ENCODE measurements around the gene ZNF688. TPM values are rescaled to one million over a fixed set of nuclear protein-coding genes. Genes with fewer than 3 reads are reported as not detected.
A peak's percentile ranks its signal among the peaks of the same experiment; 100 is the strongest.

The ZNF688 gene
- total and polyA plus RNA-seq, 2 of the 13 experiments (the other 11 are each of a cell fraction or from before 2014, with no cell fraction given), result 2.4 to 5.4 TPM

DNA sequence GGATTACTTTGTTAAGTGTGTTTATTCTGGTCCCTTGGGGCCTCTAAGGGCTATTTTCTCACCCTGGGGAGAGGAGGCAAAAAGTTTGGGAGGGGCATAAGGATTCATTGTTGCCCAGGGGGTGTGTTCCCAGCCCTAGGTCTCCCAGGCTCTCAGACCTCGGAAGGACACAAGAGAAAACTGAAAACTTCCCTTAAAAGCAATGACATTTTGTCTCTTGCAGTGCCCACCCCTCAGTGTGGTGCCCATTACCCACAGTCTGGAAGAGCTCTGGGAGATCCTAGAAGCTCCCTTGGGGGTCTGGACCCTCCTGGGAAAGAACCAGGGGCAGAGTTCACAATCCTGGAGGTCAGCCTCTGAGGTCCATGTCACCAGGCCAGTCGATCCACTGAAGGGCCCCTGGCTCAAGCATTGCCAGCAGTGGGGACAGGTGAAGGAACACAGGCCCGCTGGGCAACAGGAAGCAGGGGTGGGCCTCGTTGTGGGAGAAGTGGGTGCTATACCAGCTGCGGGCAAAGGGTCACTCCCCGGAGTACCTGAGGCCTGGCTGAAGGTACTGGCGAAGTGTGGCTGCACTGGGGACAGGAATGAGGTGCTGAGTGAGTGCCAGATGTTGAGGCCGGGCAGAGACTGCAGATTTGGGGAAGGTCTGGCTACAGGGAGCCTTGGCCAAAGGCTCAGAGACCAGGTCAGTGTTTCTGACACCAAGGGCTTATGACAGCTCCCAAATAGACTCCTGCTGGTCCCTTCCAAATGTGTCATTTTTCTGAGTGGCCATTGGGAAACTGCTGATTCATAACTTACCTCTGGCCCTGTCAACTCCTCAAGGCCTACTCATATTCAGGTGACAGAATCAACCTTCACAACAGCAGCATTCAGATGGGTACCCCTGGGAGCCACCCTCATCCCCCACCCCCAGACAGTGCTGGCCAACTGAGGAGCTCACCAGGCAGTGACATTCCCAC is 32.2 kb downstream of the ZNF688 start (continued):
- TF ChIP-seq ZBED4 (CRISPR knock-in tag; IDR thresholded peaks at IDR 0.05; ENCODE audit: borderline replicate concordance) (no peak), HIC2 (CRISPR knock-in tag; IDR thresholded peaks at IDR 0.05; ENCODE audit: low read depth) (peak; percentile 86; the same call in 1 of the 2 replicates), CREB1 (IDR thresholded peaks at IDR 0.05) (no peak), CREB1 (CRISPR knock-in tag; IDR thresholded peaks at IDR 0.05) (no peak), ZNF703 (CRISPR knock-in tag; IDR thresholded peaks at IDR 0.05; ENCODE audit: borderline replicate concordance) (no peak), ZNF543 (CRISPR knock-in tag; IDR thresholded peaks at IDR 0.05) (no peak; the same call in 1 of the 2 replicates), DZIP1 (CRISPR knock-in tag; IDR thresholded peaks at IDR 0.05) (no peak), GFI1 (CRISPR knock-in tag; IDR thresholded peaks at IDR 0.05; ENCODE audit: borderline replicate concordance) (no peak), ZNF572 (CRISPR knock-in tag; IDR thresholded peaks at IDR 0.05) (peak; percentile 81; the same call in 1 of the 2 replicates), ZNF605 (CRISPR knock-in tag; IDR thresholded peaks at IDR 0.05) (no peak), PTBP1 (IDR thresholded peaks at IDR 0.05; ENCODE audit: low read depth, low read length, poor library complexity, severe bottlenecking) (no peak), HNF4G (IDR thresholded peaks at IDR 0.05; ENCODE audit: borderline replicate concordance, low read depth, low read length) (no peak), HNF4G (CRISPR knock-in tag; IDR thresholded peaks at IDR 0.05; ENCODE audit: borderline replicate concordance, low read depth) (no peak), ZNF788 (CRISPR knock-in tag; IDR thresholded peaks at IDR 0.05; ENCODE audit: borderline replicate concordance) (peak; percentile 13; the same call in 1 of the 2 replicates), RARA (CRISPR knock-in tag; IDR thresholded peaks at IDR 0.05) (no peak), CBFB (CRISPR knock-in tag; IDR thresholded peaks at IDR 0.05) (no peak), U2AF2 (IDR thresholded peaks at IDR 0.05; ENCODE audit: low read depth, low read length) (no peak), ZNF607 (CRISPR knock-in tag; IDR thresholded peaks at IDR 0.05; ENCODE audit: borderline replicate concordance) (peak; percentile 74; the same call in 1 of the 2 replicates), FOXP1 (IDR thresholded peaks at IDR 0.05) (no peak), FOXP1 (CRISPR knock-in tag; IDR thresholded peaks at IDR 0.05) (no peak), ZNF576 (CRISPR knock-in tag; IDR thresholded peaks at IDR 0.05) (no peak)

Data from HepG2 (cell line).